ENCODE measurements around the gene CNDP2. TPM values are rescaled to one million over a fixed set of nuclear protein-coding genes. Genes with fewer than 3 reads are reported as not detected.

CNDP2 gene
- total RNA-seq, 1 experiment from 2014 or later, result 57.6 TPM

GRCh38 chr18:74533666-74534065 lies 37.5 kb downstream of the CNDP2 start:
- DNase-seq (no peak), ATAC-seq (no peak)
- no peak for TF ChIP-seq CTCF (conservative IDR thresholded peaks at IDR 0.05; ENCODE audit: low read depth, low read length)
- no peak for TF ChIP-seq EZH2 (IDR thresholded peaks at IDR 0.05; ENCODE audit: low read length, unreplicated experiment)
- TF ChIP-seq EZH2phosphoT487 (IDR thresholded peaks at IDR 0.05; ENCODE audit: borderline replicate concordance, low read length), result no peak
- H3K4me2 ChIP-seq (ENCODE audit: low read length), result no peak overlapping the region
- intact Hi-C loops (cut with micrococcal nuclease), result no loop called here
- H3K27me3 ChIP-seq (ENCODE audit: low read length), result peaks cover 30% of the 10 kb centered on the region
- POLR2A ChIA-PET (ENCODE audit: unreplicated experiment), result no interaction called here
- no peaks in the 10 kb centered on the region for H3K9me2 ChIP-seq (replicated peaks; ENCODE audit: low read length)
- no peaks in the 10 kb centered on the region for H3K9me3 ChIP-seq (ENCODE audit: low read length)
- CTCF ChIA-PET, result no interaction called here
- H4K20me1 ChIP-seq (ENCODE audit: low read length), result no peaks in the 10 kb centered on the region
- no peaks in the 10 kb centered on the region for H3K36me3 ChIP-seq (ENCODE audit: low read depth, low read length)
- no peak overlapping the region for H3K9ac ChIP-seq (ENCODE audit: low read length)
- no peak overlapping the region for H3K4me3 ChIP-seq (ENCODE audit: low read length)
- no TSS peak for BruUV-seq (replicated peaks)
- H3K4me1 ChIP-seq (ENCODE audit: insufficient read depth, low read length), result no peaks in the 10 kb centered on the region
- no peak overlapping the region for H3K27ac ChIP-seq (ENCODE audit: low read length)
- no peak overlapping the region for H2AFZ ChIP-seq (ENCODE audit: low read length)
- H3K79me2 ChIP-seq (ENCODE audit: low read length), result no peaks in the 10 kb centered on the region
- no peaks in the 10 kb centered on the region for H3F3A ChIP-seq (ENCODE audit: low read length, unreplicated experiment)

- Histone ChIP-seq H3K4me2 (ENCODE audit: low read length) (no peak within 1 kb of the TSS), H3K79me2 (ENCODE audit: low read length) (no peaks in the 10 kb centered on the region), H3K4me3 (ENCODE audit: low read length) (no peak within 1 kb of the TSS), H2AFZ (ENCODE audit: low read length) (no peak within 1 kb of the TSS), H3K9ac (ENCODE audit: low read length) (no peak within 1 kb of the TSS), H3K27me3 (ENCODE audit: low read length) (peaks cover 26% of the 10 kb centered on the region), H3K4me1 (ENCODE audit: insufficient read depth, low read length) (no peaks in the 10 kb centered on the region), H4K20me1 (ENCODE audit: low read length) (no peaks in the 10 kb centered on the region), H3K36me3 (ENCODE audit: low read depth, low read length) (no peaks in the 10 kb centered on the region), H3F3A (ENCODE audit: low read length, unreplicated experiment) (no peaks in the 10 kb centered on the region), H3K9me2 (replicated peaks; ENCODE audit: low read length) (no peaks in the 10 kb centered on the region), H3K9me3 (ENCODE audit: low read length) (no peaks in the 10 kb centered on the region), H3K27ac (ENCODE audit: low read length) (no peak within 1 kb of the TSS)
- no peak for DNase-seq
- no peak for ATAC-seq
- CTCF ChIA-PET, result no interaction called here
- intact Hi-C loops (cut with micrococcal nuclease), result no loop called here
- TF ChIP-seq EZH2 (IDR thresholded peaks at IDR 0.05; ENCODE audit: low read length, unreplicated experiment), result no peak
- no peak for TF ChIP-seq CTCF (conservative IDR thresholded peaks at IDR 0.05; ENCODE audit: low read depth, low read length)
- no peak for TF ChIP-seq EZH2phosphoT487 (IDR thresholded peaks at IDR 0.05; ENCODE audit: borderline replicate concordance, low read length)
- POLR2A ChIA-PET (ENCODE audit: unreplicated experiment), result interaction anchor here (0.7 kb wide), 1 partner anchor 11 kb away, joined by 4 read pairs; no protein-coding TSS in a partner anchor
- no TSS peak for BruUV-seq (replicated peaks)
Observed at GRCh38 chr18:74534150-74534969, 38.2 kb downstream of the CNDP2 start, which contains the start of gene CNDP1. TSS of gene CNDP1 (plus strand) at chr18:74534500. CDS start at chr18:74534668, 168 bp downstream.

GRCh38 chr18:74534981-74535649 lies 39.0 kb downstream of the CNDP2 start:
- Histone ChIP-seq H4K20me1 (ENCODE audit: low read length) (no peaks in the 10 kb centered on the region), H3K79me2 (ENCODE audit: low read length) (no peaks in the 10 kb centered on the region), H3F3A (ENCODE audit: low read length, unreplicated experiment) (no peaks in the 10 kb centered on the region), H3K27ac (ENCODE audit: low read length) (no peak overlapping the region), H3K36me3 (ENCODE audit: low read depth, low read length) (no peaks in the 10 kb centered on the region), H3K4me1 (ENCODE audit: insufficient read depth, low read length) (no peaks in the 10 kb centered on the region), H3K4me3 (ENCODE audit: low read length) (no peak overlapping the region), H3K9me3 (ENCODE audit: low read length) (no peaks in the 10 kb centered on the region), H3K9me2 (replicated peaks; ENCODE audit: low read length) (no peaks in the 10 kb centered on the region), H3K9ac (ENCODE audit: low read length) (no peak overlapping the region), H3K4me2 (ENCODE audit: low read length) (no peak overlapping the region), H2AFZ (ENCODE audit: low read length) (no peak overlapping the region), H3K27me3 (ENCODE audit: low read length) (peaks cover 26% of the 10 kb centered on the region)
- BruUV-seq (replicated peaks), result no TSS peak
- ChIA-PET POLR2A (ENCODE audit: unreplicated experiment) (no interaction called here), CTCF (no interaction called here)
- intact Hi-C loops (cut with micrococcal nuclease), result no loop called here
- no peak for ATAC-seq
- DNase-seq, result no peak
- no peak for TF ChIP-seq EZH2phosphoT487 (IDR thresholded peaks at IDR 0.05; ENCODE audit: borderline replicate concordance, low read length)
- no peak for TF ChIP-seq CTCF (conservative IDR thresholded peaks at IDR 0.05; ENCODE audit: low read depth, low read length)
- no peak for TF ChIP-seq EZH2 (IDR thresholded peaks at IDR 0.05; ENCODE audit: low read length, unreplicated experiment)
